GM23338 (cell line): ENCODE results near the gene GNB1L. TPM values are rescaled to one million over a fixed set of nuclear protein-coding genes. Genes with fewer than 3 reads are reported as not detected.

Source experiments
- ATAC-seq: fragments of 200-7000 bp; cut with Tn5 transposase; 3 replicates; pipeline ENCODE4 v1.9.1; 2020
- DNase-seq: peaks from one replicate; pipeline ENCODE4 v3.0.0-alpha.2; 2015; ENCODE audit warnings: low spot score
- H2AFZ ChIP-seq: fragments of 200-600 bp; sonication (generic); 2 replicates; pipeline ENCODE4 v1.8.0; 2016; ENCODE audit warnings: antibody characterized with exemption, mild to moderate bottlenecking, moderate library complexity
- H3F3A ChIP-seq: fragments of 200-600 bp; sonication (generic); replicated peaks from 2 replicates; pipeline ENCODE4 v1.8.0; 2017; ENCODE audit warnings: antibody characterized with exemption, mixed run types, low read depth
- H3K27ac ChIP-seq: fragments of 200-600 bp; sonication (generic); 2 replicates; pipeline ENCODE4 v1.6.1; 2016; ENCODE audit warnings: low read depth
- H3K27me3 ChIP-seq: fragments of 200-600 bp; sonication (generic); 2 replicates; pipeline ENCODE4 v1.8.0; 2016; ENCODE audit warnings: mild to moderate bottlenecking, mixed run types, moderate library complexity; ENCODE audit not compliant: insufficient read depth
- H3K36me3 ChIP-seq: fragments of 200-600 bp; sonication (generic); 2 replicates; pipeline ENCODE4 v1.8.0; 2016; ENCODE audit warnings: mild to moderate bottlenecking; ENCODE audit not compliant: insufficient read depth
- H3K4me1 ChIP-seq: fragments of 200-600 bp; sonication (generic); 2 replicates; pipeline ENCODE4 v1.8.0; 2016; ENCODE audit warnings: mild to moderate bottlenecking, moderate library complexity; ENCODE audit not compliant: insufficient read depth
- H3K4me2 ChIP-seq: fragments of 200-600 bp; sonication (generic); 2 replicates; pipeline ENCODE4 v1.7.1; 2017; ENCODE audit warnings: mixed run types
- H3K4me3 ChIP-seq: fragments of 200-600 bp; sonication (generic); 2 replicates; pipeline ENCODE4 v1.6.1; 2016; ENCODE audit warnings: mixed run types
- H3K79me2 ChIP-seq: fragments of 200-600 bp; sonication (generic); replicated peaks from 2 replicates; pipeline ENCODE4 v1.8.0; 2017; ENCODE audit warnings: mild to moderate bottlenecking; ENCODE audit not compliant: insufficient read depth
- H3K9me2 ChIP-seq: fragments of 200-600 bp; sonication (generic); 2 replicates; pipeline ENCODE4 v1.8.0; 2017; ENCODE audit not compliant: insufficient read depth
- H4K20me1 ChIP-seq: fragments of 200-600 bp; sonication (generic); replicated peaks from 2 replicates; pipeline ENCODE4 v1.8.0; 2017; ENCODE audit warnings: mild to moderate bottlenecking; ENCODE audit not compliant: insufficient read depth
- H3K27ac Mint-ChIP-seq: 2 replicates; pipeline ENCODE4 v1.8.0; 2020; ENCODE audit warnings: inconsistent platforms, mild to moderate bottlenecking, moderate library complexity, mixed read lengths
- H3K27me3 Mint-ChIP-seq: 3 replicates; pipeline ENCODE4 v1.8.0; 2022; ENCODE audit warnings: low read depth, mild to moderate bottlenecking, moderate library complexity, mixed read lengths, inconsistent platforms; ENCODE audit not compliant: insufficient read depth, poor library complexity
- H3K36me3 Mint-ChIP-seq: 3 replicates; pipeline ENCODE4 v1.8.0; 2021; ENCODE audit warnings: low read depth, mild to moderate bottlenecking, inconsistent platforms, moderate library complexity, mixed read lengths
- H3K4me1 Mint-ChIP-seq: 3 replicates; pipeline ENCODE4 v1.8.0; 2020; ENCODE audit warnings: mild to moderate bottlenecking, inconsistent platforms, mixed read lengths
- H3K4me3 Mint-ChIP-seq: 3 replicates; pipeline ENCODE4 v1.8.0; 2021; ENCODE audit warnings: moderate library complexity, mild to moderate bottlenecking, inconsistent platforms, mixed read lengths
- H3K9me3 Mint-ChIP-seq: 3 replicates; pipeline ENCODE4 v1.8.0; 2020; ENCODE audit warnings: moderate library complexity, mild to moderate bottlenecking, inconsistent platforms, mixed read lengths
- CREB1 ChIP-seq: fragments of 250-450 bp; sonication (Bioruptor Pico); IDR thresholded peaks from 2 replicates; pipeline ENCODE4 v1.5.0; 2020; ENCODE audit warnings: low read depth, mild to moderate bottlenecking, moderate library complexity
- CTCF ChIP-seq, 2 experiments: fragments of 200-600 bp in 1 of 2; sonication (generic) in 1 of 2; conservative IDR thresholded peaks; 2 replicates each; pipeline versions ENCODE4 v1.5.1 to v1.6.1; 2016 to 2017; ENCODE audit warnings: antibody characterized with exemption in 2 of 2, low read depth in 2 of 2, mild to moderate bottlenecking in 2 of 2, moderate library complexity in 1 of 2
- ETS1 ChIP-seq: IDR thresholded peaks from 2 replicates; pipeline ENCODE4 v1.6.1; 2016; ENCODE audit warnings: antibody characterized with exemption
- EZH2 ChIP-seq: fragments of 200-600 bp; sonication (generic); IDR thresholded peaks from one replicate; pipeline ENCODE4 v1.8.0; 2017; ENCODE audit warnings: antibody characterized with exemption, mild to moderate bottlenecking, low read depth; ENCODE audit not compliant: unreplicated experiment
- EZH2phosphoT487 ChIP-seq: fragments of 200-600 bp; sonication (generic); IDR thresholded peaks from one replicate; pipeline ENCODE4 v1.8.1; 2018; ENCODE audit warnings: antibody characterized with exemption; ENCODE audit not compliant: unreplicated experiment
- JUNB ChIP-seq: IDR thresholded peaks from one replicate; pipeline ENCODE4 v1.6.1; 2016; ENCODE audit warnings: antibody characterized with exemption; ENCODE audit not compliant: unreplicated experiment
- NANOG ChIP-seq: IDR thresholded peaks from 2 replicates; pipeline ENCODE4 v1.6.1; 2016; ENCODE audit warnings: antibody characterized with exemption, borderline replicate concordance
- REST ChIP-seq: IDR thresholded peaks from one replicate; pipeline ENCODE4 v1.6.1; 2018; ENCODE audit warnings: antibody characterized with exemption; ENCODE audit not compliant: unreplicated experiment
- STAT1 ChIP-seq: IDR thresholded peaks from one replicate; pipeline ENCODE4 v1.6.1; 2016; ENCODE audit warnings: antibody characterized with exemption; ENCODE audit not compliant: unreplicated experiment
- ZNF114 ChIP-seq: fragments of 250-450 bp; sonication (Bioruptor Pico); IDR thresholded peaks from 2 replicates; pipeline ENCODE4 v1.5.0; 2020; ENCODE audit warnings: mild to moderate bottlenecking, moderate library complexity
- ZNF331 ChIP-seq: fragments of 250-450 bp; sonication (Bioruptor Pico); IDR thresholded peaks from 2 replicates; pipeline ENCODE4 v1.5.0; 2020; ENCODE audit warnings: low read depth, mild to moderate bottlenecking, moderate library complexity
- polyA plus RNA-seq: library from polyadenylated mRNA; unstranded; fragments of >200 nt; fragmentation: Nextera tagmentation; extraction: Ambion mirVana; gene quantifications from 2 replicates; pipeline ENCODE4 v1.2.1, GENCODE V29; 2016
- total RNA-seq: library from RNA; depleted of rRNA; stranded (reverse); fragments of >200 nt; shearing (Covaris generic); gene quantifications from 2 replicates; pipeline ENCODE4 v1.2.3, GENCODE V29; 2014

Gene GNB1L
- total and polyA plus RNA-seq, 2 experiments from 2014 or later = 15.2 to 27.8 TPM

GRCh38 chr22:19783586-19784383 is 70.9 kb downstream of the GNB1L start:
- Histone ChIP-seq H3K36me3 (no peaks in the 10 kb centered on the region), H2AFZ (no peak overlapping the region), H3K27me3 (no peaks in the 10 kb centered on the region), H3K4me3 (no peak overlapping the region), H3K9me2 (no peaks in the 10 kb centered on the region), H3K4me1 (no peaks in the 10 kb centered on the region), H3K79me2 (no peaks in the 10 kb centered on the region), H4K20me1 (no peaks in the 10 kb centered on the region), H3F3A (no peaks in the 10 kb centered on the region), H3K27ac (no peak overlapping the region), H3K4me2 (no peak overlapping the region)
- no peak for DNase-seq
- Mint-ChIP-seq H3K9me3 (no peaks in the 10 kb centered on the region; the same call in 2 of the 3 replicates), H3K27ac (no peak overlapping the region), H3K4me3 (no peak overlapping the region), H3K36me3 (no peaks in the 10 kb centered on the region), H3K4me1 (peaks cover 3% of the 10 kb centered on the region; the same call in 2 of the 3 replicates), H3K27me3 (peaks cover 7% of the 10 kb centered on the region)
- TF ChIP-seq NANOG = no peak
- no peak for TF ChIP-seq ETS1
- TF ChIP-seq EZH2 = no peak
- no peak for TF ChIP-seq CREB1 (CRISPR knock-in tag)
- TF ChIP-seq JUNB = no peak
- no peak for TF ChIP-seq EZH2phosphoT487
- TF ChIP-seq REST = no peak
- TF ChIP-seq STAT1 = no peak
- TF ChIP-seq CTCF (conservative IDR thresholded peaks at IDR 0.05; ENCODE audit: low read depth in 2 of 2) = no peak
- TF ChIP-seq ZNF114 = no peak
- no peak for TF ChIP-seq ZNF331 (CRISPR knock-in tag)
- ATAC-seq = no peak
